Chondrocyte (in vitro differentiated cells): ENCODE measurements around the gene RRP12. TPM values are rescaled to one million over a fixed set of nuclear protein-coding genes. Genes with fewer than 3 reads are reported as not detected.

Experiments used
- DNase-seq: peaks from one replicate; pipeline ENCODE4 v3.0.0; 2021; ENCODE audit warnings: mixed read lengths, low spot score
- H3K27ac Mint-ChIP-seq: one replicate; pipeline ENCODE4 v1.8.0; 2021; ENCODE audit warnings: mild to moderate bottlenecking, moderate library complexity, mixed read lengths; ENCODE audit not compliant: unreplicated experiment
- H3K27me3 Mint-ChIP-seq: 2 replicates; pipeline ENCODE4 v1.8.0; 2021; ENCODE audit warnings: low read depth, mixed read lengths
- H3K36me3 Mint-ChIP-seq: 2 replicates; pipeline ENCODE4 v1.8.0; 2021; ENCODE audit warnings: low read depth, mixed read lengths
- H3K4me1 Mint-ChIP-seq: 2 replicates; pipeline ENCODE4 v1.8.0; 2021; ENCODE audit warnings: low read depth, mild to moderate bottlenecking, mixed read lengths
- H3K4me3 Mint-ChIP-seq: one replicate; pipeline ENCODE4 v1.8.0; 2021; ENCODE audit warnings: mild to moderate bottlenecking, moderate library complexity, mixed read lengths; ENCODE audit not compliant: unreplicated experiment
- H3K9me3 Mint-ChIP-seq: 2 replicates; pipeline ENCODE4 v1.8.0; 2021; ENCODE audit warnings: low read depth, mixed read lengths
- total RNA-seq: library from RNA; stranded (reverse); gene quantifications from 3 replicates; pipeline ENCODE4 v1.2.1, GENCODE V29; 2021
- TF ChIP-seq, protein P1 (sequence below): fragments of 200-600 bp; sonication (generic); IDR thresholded peaks from 2 replicates; pipeline ENCODE4 v1.5.0; 2021; ENCODE audit warnings: antibody characterized with exemption, mild to moderate bottlenecking, moderate library complexity

The RRP12 gene
- total RNA-seq, 1 donor from 2014 or later, result 22.1 TPM

DNA sequence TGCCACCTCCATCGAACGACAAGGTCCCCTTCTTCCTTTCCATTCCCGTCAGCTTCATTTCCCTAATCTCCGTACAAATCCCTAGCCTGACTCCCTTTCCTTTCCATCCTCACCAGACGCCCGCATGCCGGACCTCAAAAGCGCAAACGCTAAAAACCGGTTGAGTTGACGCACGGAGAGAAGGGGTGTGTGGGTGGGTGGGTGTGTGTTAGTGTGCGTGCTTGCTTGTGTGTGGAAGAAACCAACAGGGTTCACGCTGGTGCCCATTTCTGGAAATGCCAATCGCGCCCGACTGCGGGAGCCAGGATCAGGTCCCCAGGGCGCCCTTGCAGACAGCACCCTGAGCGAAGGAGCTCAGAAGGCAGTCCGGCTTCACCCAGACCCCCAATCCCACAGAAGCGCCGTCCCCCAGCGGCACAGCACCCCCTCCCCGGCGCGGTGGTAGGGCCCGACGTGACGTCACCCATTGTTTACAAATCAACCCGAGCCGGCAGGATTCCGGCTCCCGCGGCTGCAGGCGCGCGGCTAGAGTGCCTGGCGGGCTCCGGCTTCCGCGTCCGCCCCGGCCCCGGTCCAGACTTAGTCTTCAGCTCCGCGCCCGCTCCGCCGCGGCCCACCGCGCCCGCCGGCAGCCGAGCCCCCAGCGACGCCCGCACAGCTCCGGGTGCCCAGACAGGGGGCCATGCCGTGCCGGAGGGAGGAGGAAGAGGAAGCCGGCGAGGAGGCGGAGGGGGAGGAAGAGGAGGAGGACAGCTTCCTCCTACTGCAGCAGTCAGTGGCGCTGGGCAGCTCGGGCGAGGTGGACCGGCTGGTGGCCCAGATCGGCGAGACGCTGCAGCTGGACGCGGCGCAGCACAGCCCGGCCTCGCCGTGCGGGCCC lies 82.1 kb downstream of the RRP12 start, which contains the start of gene FRAT1:
Gene FRAT1 (plus strand): TSS at position 500 of the 880 bp plus-strand sequence. CDS start 183 bp downstream, at position 683.
- peak; percentile 92 for DNase-seq
- peaks cover 18% of the 10 kb centered on the region for H3K4me1 Mint-ChIP-seq
- H3K36me3 Mint-ChIP-seq, result no peaks in the 10 kb centered on the region
- peak within 1 kb of the TSS; percentile 98 for H3K27ac Mint-ChIP-seq
- no peaks in the 10 kb centered on the region for H3K9me3 Mint-ChIP-seq
- TF ChIP-seq, protein P1, sequence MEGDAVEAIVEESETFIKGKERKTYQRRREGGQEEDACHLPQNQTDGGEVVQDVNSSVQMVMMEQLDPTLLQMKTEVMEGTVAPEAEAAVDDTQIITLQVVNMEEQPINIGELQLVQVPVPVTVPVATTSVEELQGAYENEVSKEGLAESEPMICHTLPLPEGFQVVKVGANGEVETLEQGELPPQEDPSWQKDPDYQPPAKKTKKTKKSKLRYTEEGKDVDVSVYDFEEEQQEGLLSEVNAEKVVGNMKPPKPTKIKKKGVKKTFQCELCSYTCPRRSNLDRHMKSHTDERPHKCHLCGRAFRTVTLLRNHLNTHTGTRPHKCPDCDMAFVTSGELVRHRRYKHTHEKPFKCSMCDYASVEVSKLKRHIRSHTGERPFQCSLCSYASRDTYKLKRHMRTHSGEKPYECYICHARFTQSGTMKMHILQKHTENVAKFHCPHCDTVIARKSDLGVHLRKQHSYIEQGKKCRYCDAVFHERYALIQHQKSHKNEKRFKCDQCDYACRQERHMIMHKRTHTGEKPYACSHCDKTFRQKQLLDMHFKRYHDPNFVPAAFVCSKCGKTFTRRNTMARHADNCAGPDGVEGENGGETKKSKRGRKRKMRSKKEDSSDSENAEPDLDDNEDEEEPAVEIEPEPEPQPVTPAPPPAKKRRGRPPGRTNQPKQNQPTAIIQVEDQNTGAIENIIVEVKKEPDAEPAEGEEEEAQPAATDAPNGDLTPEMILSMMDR, result peak; percentile 5
- peak within 1 kb of the TSS; percentile 90 for H3K4me3 Mint-ChIP-seq
- peaks cover 10% of the 10 kb centered on the region for H3K27me3 Mint-ChIP-seq

GRCh38 chr10:97314671-97315070 lies 86.5 kb downstream of the RRP12 start:
- Mint-ChIP-seq H3K4me1 (peaks cover 6% of the 10 kb centered on the region), H3K27me3 (no peaks in the 10 kb centered on the region), H3K27ac (no peak overlapping the region), H3K4me3 (no peak overlapping the region), H3K36me3 (no peaks in the 10 kb centered on the region), H3K9me3 (no peaks in the 10 kb centered on the region)
- DNase-seq, result no peak
- TF ChIP-seq, protein P1, result no peak

- Mint-ChIP-seq H3K4me3 (no peak overlapping the region), H3K27ac (no peak overlapping the region), H3K9me3 (no peaks in the 10 kb centered on the region), H3K4me1 (no peaks in the 10 kb centered on the region), H3K36me3 (no peaks in the 10 kb centered on the region), H3K27me3 (no peaks in the 10 kb centered on the region)
- no peak for DNase-seq
- TF ChIP-seq, protein P1, result no peak
Observed at GRCh38 chr10:97312897-97313296, 88.2 kb downstream of the RRP12 start.

- H3K4me1 Mint-ChIP-seq, result no peaks in the 10 kb centered on the region
- H3K36me3 Mint-ChIP-seq, result no peaks in the 10 kb centered on the region
- no peak overlapping the region for H3K4me3 Mint-ChIP-seq
- TF ChIP-seq, protein P1, result no peak
- no peak for DNase-seq
- no peaks in the 10 kb centered on the region for H3K9me3 Mint-ChIP-seq
- H3K27me3 Mint-ChIP-seq, result no peaks in the 10 kb centered on the region
- no peak overlapping the region for H3K27ac Mint-ChIP-seq
Observed at GRCh38 chr10:97311111-97311626, 90.0 kb downstream of the RRP12 start.

- TF ChIP-seq, protein P1, result no peak
- Mint-ChIP-seq H3K4me3 (no peak overlapping the region), H3K4me1 (no peaks in the 10 kb centered on the region), H3K27me3 (no peaks in the 10 kb centered on the region), H3K27ac (no peak overlapping the region), H3K9me3 (no peaks in the 10 kb centered on the region), H3K36me3 (no peaks in the 10 kb centered on the region)
- DNase-seq, result no peak
Observed at GRCh38 chr10:97307866-97308780, 93.0 kb downstream of the RRP12 start.
